UCSD-AML1 (cell line): ENCODE measurements around the gene KRTAP9-7.
"Not testable (repeated sequence)": the region's sequence is repeated elsewhere in the genome, so short reads cannot be mapped to it uniquely, and the experiment has no call there.

ENCODE experiments used
- DNase-seq: peaks from one replicate; lab custom pipeline; 2025; ENCODE audit not compliant: unreplicated experiment; lab: John Stamatoyannopoulos, UW

Gene KRTAP9-7, protein sequence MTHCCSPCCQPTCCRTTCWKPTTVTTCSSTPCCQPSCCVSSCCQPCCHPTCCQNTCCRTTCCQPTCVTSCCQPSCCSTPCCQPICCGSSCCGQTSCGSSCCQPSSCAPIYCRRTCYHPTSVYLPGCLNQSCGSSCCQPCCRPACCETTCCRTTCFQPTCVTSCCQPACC

DNA sequence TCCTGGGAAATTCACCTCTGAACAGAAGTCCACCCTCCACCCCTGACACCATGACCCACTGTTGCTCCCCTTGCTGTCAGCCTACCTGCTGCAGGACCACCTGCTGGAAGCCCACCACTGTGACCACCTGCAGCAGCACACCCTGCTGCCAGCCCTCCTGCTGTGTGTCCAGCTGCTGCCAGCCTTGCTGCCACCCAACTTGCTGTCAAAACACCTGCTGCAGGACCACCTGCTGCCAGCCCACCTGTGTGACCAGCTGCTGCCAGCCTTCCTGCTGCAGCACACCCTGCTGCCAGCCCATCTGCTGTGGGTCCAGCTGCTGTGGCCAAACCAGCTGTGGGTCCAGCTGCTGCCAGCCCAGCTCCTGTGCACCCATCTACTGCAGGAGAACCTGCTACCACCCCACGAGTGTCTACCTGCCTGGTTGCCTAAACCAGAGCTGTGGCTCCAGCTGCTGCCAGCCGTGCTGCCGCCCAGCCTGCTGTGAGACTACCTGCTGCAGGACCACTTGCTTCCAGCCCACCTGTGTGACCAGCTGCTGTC, at the start of gene KRTAP9-7:
Gene KRTAP9-7, plus strand, starts transcription at position 51 of the 543 bp plus-strand sequence. Its CDS starts 0 bp downstream, at position 51.
- not testable (repeated sequence) for DNase-seq

DNA sequence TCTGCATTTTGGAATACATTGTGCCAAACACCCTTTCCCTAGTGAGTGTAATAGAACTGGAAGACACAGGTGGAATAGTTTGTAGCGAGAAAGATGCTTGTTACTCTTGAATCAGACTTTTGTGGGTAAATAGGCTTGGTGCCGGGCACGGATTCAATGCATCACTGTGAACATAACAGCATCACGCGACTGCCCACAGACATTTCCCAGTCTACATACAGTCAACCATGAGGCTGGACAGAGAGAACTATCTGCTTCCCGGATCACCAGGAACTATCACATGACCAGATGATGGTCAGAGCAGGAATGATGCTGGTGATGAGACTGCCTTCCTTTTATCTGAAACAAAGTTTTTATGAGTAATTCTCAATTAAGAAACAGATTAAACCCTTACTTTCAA, 49.4 kb upstream of the KRTAP9-7 start:
- DNase-seq, result no peak

DNA sequence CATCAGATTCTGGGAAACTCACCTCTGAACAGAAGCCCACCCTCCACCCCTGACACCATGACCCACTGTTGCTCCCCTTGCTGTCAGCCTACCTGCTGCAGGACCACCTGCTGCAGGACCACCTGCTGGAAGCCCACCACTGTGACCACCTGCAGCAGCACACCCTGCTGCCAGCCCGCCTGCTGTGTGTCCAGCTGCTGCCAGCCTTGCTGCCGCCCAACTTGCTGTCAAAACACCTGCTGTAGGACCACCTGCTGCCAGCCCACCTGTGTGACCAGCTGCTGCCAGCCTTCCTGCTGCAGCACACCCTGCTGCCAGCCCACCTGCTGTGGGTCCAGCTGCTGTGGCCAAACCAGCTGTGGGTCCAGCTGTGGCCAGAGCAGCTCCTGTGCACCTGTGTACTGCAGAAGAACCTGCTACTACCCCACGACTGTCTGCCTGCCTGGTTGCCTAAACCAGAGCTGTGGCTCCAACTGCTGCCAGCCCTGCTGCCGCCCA, 48.9 kb upstream of the KRTAP9-7 start, which contains the start of gene KRTAP9-2:
Gene KRTAP9-2, plus strand, starts transcription at position 51 of the 498 bp plus-strand sequence. Its CDS starts 7 bp downstream, at position 58.
- not testable (repeated sequence) for DNase-seq

DNA sequence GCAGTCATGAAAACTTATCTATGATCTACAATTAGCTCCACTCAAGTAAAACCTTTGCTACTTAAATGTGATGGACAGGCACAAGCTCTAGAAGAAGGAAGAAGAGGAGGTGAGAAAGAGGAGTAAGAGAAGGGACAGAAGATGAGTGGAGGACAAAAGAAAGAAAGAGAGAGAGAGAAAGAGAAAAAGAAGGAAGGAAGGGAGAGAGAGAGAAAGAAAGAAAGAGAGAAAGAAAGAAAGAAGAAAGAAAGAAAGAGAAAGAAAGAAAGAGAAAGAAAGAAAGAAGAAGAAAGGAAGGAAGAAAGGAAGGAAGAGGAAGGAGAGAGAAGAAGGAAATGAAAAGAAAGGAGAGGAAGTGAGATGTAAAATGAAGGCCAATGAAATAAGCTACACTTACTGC, 45.4 kb upstream of the KRTAP9-7 start:
- no peak for DNase-seq

DNA sequence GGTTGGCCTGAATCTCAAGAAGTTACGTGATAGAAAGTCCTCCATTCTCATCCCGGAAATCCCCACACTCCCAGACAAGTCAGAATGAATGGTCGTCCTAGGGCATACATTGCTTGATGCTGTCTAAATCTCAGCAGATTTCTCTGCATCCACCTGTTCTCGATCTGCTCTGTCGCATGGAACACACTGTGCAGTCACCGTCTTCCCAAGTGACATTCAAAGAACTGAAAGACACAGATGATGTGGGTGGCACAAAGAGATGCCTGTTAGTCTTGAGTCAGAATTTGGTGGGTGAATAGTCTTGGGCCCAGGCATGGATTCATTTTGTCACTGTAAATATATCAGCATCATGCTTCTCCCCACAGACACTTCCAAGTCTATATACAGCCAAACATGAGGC, 43.8 kb upstream of the KRTAP9-7 start:
- DNase-seq, result no peak

DNA sequence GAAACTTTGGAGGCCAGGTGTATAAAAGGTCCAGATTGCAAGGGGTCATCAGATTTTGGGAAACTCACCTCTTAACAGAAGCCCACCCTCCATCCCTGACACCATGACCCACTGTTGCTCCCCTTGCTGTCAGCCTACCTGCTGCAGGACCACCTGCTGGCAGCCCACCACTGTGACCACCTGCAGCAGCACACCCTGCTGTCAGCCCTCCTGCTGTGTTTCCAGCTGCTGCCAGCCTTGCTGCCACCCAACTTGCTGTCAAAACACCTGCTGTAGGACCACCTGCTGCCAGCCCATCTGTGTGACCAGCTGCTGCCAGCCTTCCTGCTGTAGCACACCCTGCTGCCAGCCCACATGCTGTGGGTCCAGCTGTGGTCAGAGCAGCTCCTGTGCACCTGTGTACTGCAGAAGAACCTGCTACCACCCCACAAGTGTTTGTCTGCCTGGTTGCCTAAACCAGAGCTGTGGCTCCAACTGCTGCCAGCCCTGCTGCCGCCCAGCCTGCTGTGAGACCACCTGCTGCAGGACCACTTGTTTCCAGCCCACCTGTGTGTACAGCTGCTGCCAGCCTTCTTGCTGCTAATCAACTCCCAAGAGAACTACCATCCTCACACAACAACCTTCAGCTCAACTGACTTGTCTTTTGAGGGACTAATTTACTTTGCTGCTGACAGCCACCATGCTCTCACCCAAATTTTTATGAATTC, 42.9 kb upstream of the KRTAP9-7 start, which contains the start of gene KRTAP9-3:
Gene KRTAP9-3, plus strand, starts transcription at position 51 of the 707 bp plus-strand sequence. Its CDS starts 53 bp downstream, at position 104.
- DNase-seq, result not testable (repeated sequence)

DNA sequence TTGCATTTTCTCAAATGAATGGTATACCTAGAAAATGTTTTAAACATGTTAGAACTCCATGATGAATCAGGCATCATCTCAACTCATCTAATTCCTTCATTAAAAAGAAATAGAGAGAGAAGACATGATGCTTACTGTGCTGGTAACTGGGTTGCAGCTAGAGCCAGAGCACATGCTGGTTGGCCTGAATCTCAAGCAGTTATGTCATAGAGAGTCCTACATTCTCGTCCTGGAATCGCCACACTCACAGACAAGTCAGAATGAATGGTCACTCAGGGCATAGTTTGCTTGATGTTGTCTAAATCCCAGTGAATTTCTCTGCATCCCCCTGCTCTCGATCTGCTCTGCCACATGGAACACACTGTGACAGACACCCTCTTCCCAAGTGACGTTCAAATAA, 38.4 kb upstream of the KRTAP9-7 start:
- DNase-seq, result not testable (repeated sequence)

DNA sequence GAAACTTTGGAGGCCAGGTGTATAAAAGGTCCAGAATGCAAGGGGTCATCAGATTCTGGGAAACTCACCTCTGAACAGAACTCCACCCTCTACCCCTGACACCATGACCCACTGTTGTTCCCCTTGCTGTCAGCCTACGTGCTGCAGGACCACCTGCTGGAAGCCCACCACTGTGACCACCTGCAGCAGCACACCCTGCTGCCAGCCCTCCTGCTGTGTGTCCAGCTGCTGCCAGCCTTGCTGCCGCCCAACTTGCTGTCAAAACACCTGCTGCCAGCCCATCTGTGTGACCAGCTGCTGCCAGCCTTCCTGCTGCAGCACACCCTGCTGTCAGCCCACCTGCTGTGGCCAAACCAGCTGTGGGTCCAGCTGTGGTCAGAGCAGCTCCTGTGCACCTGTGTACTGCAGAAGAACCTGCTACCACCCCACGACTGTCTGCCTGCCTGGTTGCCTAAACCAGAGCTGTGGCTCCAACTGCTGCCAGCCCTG, 37.5 kb upstream of the KRTAP9-7 start, which contains the start of gene KRTAP9-8:
Gene KRTAP9-8, plus strand, starts transcription at position 51 of the 489 bp plus-strand sequence. Its CDS starts 53 bp downstream, at position 104.
- DNase-seq, result not testable (repeated sequence)

DNA sequence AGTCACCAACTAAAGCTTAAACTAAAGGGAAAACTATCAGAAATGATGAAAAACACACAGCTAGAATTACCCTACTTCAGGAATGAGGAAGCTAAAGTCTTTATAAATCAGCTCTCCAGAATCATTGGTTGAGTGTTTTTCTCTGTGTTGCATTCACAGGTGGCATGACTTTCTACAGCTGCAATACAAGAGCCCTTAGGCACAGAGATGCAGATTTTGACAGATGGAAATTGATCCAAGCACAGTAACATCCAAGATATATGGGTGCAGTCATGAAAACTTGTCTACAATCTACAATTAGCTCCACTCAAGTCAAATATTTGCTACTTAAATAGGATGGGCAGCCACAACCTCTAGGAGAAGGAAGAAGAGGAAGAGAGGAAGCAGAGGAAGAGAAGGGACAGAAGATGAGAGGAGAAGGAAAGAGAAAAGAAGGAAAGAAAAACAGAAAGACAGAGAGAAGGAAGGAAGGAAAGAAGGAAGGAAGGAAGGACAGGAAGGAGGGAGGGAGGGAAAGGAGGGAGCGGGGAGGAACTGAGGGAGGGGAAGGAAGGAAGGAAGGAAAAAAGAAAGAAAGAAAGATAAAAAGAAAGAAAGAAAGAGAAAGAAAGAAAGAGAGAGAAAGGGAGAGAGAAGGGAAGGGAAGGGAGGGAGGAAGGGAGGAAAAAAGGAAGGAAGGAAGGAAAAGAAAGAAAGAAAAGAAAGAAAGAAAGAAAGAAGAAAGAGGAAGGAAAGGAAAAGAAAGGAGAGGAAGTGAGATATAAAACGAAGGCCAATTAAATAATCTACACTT, 28.3 kb upstream of the KRTAP9-7 start:
- DNase-seq, result not testable (repeated sequence)

DNA sequence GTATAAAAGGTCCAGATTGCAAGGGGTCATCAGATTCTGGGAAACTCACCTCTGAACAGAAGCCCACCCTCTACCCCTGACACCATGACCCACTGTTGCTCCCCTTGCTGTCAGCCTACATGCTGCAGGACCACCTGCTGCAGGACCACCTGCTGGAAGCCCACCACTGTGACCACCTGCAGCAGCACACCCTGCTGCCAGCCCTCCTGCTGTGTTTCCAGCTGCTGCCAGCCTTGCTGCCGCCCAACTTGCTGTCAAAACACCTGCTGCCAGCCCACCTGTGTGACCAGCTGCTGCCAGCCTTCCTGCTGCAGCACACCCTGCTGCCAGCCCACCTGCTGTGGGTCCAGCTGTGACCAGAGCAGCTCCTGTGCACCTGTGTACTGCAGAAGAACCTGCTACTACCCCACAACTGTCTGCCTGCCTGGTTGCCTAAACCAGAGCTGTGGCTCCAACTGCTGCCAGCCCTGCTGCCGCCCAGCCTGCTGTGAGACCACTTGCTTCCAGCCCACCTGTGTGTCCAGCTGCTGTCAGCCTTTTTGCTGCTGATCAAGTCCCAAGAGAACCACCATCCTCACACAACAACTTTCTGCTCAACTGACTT, 25.8 kb upstream of the KRTAP9-7 start, which contains the start of gene KRTAP9-4:
Gene KRTAP9-4, plus strand, starts transcription at position 51 of the 604 bp plus-strand sequence. Its CDS starts 34 bp downstream, at position 85.
- DNase-seq, result not testable (repeated sequence)

DNA sequence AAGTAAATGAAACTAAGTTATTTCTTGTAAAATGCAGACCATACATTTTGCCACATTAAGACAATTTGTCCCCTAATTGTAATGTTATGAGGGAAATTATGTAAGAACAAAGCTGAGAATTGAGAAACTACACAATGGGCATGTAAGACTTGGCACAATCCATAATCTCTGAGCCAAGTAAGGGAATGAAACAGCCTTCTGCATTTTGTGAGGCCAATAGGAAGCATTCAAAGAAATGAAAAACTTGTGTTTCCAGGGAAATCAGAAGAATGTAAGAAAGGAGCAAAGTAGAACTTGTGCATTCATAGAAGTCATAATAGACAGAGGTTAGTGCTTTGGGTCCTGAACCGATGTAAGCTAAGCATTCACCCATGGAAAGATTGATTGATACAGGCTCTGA, 24.2 kb upstream of the KRTAP9-7 start:
- DNase-seq, result no peak

DNA sequence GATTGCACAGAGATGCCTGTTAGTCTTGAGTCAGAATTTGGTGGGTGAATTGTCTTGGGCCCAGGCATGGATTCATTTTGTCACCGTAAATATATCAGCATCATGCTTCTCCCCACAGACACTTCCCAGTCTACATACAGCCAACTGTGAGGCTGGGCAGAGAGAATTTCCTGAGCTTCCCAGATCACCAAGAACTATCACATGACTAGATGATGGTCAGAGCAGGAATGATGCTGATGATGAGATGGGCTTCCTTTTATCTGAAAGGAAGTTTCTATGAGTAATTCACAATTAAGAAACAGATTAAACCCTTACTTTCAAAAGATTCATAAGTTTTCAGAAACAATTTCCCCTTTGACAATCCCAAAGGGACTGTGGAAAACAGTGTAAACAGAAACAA, 20.6 kb upstream of the KRTAP9-7 start:
- no peak for DNase-seq

DNA sequence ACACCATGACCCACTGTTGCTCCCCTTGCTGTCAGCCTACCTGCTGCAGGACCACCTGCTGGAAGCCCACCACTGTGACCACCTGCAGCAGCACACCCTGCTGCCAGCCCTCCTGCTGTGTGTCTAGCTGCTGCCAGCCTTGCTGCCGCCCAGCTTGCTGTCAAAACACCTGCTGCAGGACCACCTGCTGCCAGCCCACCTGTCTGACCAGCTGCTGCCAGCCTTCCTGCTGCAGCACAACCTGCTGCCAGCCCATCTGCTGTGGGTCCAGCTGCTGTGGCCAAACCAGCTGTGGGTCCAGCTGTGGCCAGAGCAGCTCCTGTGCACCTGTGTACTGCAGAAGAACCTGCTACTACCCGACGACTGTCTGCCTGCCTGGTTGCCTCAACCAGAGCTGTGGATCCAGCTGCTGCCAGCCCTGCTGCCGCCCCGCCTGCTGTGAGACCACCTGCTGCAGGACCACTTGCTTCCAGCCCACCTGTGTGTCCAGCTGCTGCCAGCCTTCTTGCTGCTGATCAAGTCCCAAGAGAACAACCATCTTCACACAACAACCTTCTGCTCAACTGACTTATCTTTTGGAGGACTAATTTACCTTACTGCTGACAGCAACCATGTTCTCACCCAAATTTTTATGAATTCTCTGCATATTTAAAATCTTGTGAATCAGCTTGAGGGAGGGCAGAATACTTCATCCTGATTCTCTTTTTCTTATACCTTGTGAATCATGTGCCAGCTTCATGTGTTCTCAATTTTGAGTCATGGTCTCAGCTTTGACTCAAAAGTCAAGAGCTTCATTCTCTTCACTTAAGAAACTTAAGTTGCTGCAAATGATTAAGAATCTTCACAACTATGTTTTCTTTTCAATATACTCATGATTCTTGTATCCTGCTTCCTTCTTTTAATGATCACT, 19.9 kb upstream of the KRTAP9-7 start, which contains the start of gene KRTAP9-9:
Gene KRTAP9-9, plus strand, starts transcription at position 4 of the 910 bp plus-strand sequence.
- DNase-seq, result not testable (repeated sequence)

DNA sequence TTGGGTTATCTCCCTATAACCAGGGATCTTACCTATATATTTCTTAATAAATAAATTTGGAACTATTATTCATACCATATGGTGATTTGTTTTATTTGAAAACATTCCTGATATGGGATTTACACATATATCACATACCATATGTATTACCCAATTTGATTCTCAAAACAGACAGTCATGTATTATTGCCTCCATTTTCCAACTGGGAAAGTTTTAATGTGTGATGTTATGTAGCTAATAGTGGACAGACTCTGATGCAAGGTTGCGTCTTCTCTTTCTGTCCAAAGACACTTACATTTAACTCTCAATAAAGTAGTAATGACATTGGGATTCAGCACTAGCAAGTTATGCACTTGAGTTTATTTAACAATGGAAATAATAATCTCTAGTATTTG, 19.2 kb upstream of the KRTAP9-7 start:
- no peak for DNase-seq

DNA sequence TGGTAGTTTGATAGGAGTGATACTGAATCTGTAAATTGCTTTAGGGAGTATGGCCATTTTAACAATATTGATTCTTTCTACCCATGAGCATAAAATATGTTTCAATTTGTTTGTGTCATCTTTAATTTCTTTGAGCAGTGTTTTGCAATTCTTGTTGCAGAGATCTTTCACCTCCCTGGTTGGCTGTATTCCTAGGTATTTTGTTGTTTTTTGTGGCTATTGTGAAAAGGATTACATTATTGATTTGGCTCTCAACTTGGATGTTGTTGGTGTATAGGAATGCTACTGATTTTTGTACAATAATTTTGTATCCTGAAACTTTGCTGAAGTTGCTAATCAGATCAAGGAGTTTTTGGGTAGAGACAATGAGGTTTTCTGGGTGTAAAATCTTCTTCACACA, 17.1 kb upstream of the KRTAP9-7 start:
- DNase-seq, result no peak

DNA sequence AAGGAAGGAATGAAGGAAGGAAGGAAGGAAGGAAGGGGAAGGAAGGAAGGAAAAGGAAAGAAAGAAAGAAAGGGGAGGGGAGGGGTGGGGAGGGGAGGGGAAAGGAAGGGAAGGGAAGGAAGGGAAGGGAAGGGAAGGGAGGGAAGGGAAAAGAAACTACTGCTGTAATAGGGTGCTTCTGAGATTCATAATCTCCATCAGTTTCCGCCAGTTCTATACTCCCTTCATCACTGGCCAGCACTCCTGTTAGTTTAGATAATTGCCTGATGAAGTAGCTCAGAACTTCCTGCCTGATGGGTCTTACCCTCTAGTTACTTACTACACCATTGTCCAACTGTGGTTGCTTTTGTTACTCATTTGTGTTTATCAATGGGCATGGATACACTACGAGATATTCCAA, 12.3 kb upstream of the KRTAP9-7 start:
- no peak for DNase-seq

DNA sequence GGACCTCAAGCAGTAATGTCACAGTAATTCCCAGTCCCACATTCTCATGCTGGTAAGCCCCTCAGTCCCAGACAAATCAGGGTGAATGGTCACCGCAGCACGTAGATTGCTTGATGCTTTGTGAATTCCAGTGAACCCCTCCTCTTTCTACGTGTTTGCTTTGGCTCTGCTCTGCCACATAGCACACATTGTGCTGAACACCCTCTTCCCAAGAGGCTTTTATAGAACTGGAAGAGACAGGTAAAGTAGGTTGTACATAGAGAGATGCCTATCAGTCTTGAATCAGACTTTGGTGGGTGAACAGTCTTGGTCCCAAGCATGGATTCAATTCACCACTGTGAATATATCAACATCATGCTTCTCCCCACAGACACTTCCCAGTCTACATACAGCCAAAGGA, 10.9 kb upstream of the KRTAP9-7 start:
- no peak for DNase-seq

DNA sequence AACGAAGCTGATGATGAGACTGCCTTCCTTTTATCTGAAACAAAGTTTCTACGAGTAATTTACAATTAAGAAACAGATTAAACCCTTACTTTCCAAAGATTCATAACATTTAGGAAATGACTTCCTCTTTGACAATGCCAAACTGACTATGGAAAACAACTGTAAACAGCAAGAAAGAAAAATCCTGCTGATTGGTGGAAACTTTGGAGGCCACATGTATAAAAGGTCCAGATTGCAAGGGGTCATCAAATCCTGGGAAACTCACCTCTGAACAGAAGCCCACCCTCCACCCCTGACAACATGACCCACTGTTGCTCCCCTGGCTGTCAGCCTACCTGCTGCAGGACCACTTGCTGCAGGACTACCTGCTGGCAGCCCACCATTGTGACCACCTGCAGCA, 10.4 kb upstream of the KRTAP9-7 start, which contains the start of gene KRTAP9-6:
Gene KRTAP9-6, plus strand, starts transcription at position 301 of the 400 bp plus-strand sequence. Its CDS starts 0 bp downstream, at position 301.
- no peak for DNase-seq

DNA sequence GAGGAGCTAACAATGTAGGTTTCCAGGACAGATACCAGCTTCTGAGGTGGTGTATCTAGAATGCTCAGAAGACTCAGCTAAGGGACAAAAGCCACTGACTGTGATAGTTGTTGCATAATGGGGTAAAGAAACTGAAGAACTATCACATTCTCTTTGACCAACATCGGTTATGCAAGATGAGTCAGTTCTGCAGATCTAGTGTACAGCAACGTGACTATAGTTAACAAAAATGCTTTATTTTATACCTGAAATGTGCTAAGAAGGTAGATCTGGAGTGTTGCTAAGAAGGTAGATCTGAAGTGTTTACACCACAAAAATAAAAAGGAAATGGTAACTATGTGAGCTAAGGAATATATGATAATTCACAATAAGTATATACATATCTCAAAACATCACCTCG, 7.8 kb upstream of the KRTAP9-7 start:
- no peak for DNase-seq
